A549 (cell line): Measurements from ENCODE around the gene GALNT18.

Experiments
- CHD2 ChIP-seq: fragments of 150-350 bp; IDR thresholded peaks from 2 replicates; pipeline ENCODE4 v1.6.1; 2014; ENCODE audit warnings: low read length; ENCODE audit not compliant: partially characterized antibody
- CHD4 ChIP-seq: fragments of 200-600 bp; sonication (generic); IDR thresholded peaks from 2 replicates; pipeline ENCODE4 v1.6.1; 2016; ENCODE audit warnings: antibody characterized with exemption, mild to moderate bottlenecking, borderline replicate concordance
- CTCF ChIP-seq: fragments of >200 bp; sonication (Bioruptor Twin); formaldehyde crosslinking; IDR thresholded peaks from 3 replicates; pipeline ENCODE4 v1.5.1; 2016
- EP300 ChIP-seq, 2 experiments: fragments of >200 bp; sonication (Bioruptor Twin); formaldehyde crosslinking; IDR thresholded peaks; 2 replicates in 1 of 2; 3 replicates in 1 of 2; pipeline ENCODE4 v1.6.1; 2016 to 2017
- FOSL2 ChIP-seq, 2 experiments: fragments of 450-650 bp in 1 of 2; fragments of >200 bp in 1 of 2; sonication (Bioruptor Twin) in 1 of 2; formaldehyde crosslinking; IDR thresholded peaks; 2 replicates each; pipeline versions ENCODE4 v1.5.0 to v1.6.1; 2016 to 2020; ENCODE audit warnings: mild to moderate bottlenecking in 1 of 2, moderate library complexity in 1 of 2
- KDM5A ChIP-seq: fragments of 200-600 bp; sonication (generic); IDR thresholded peaks from 2 replicates; pipeline ENCODE4 v1.6.1; 2016; ENCODE audit warnings: antibody characterized with exemption, mild to moderate bottlenecking
- POLR2A ChIP-seq: IDR thresholded peaks from 2 replicates; pipeline ENCODE4 v1.6.1; 2012; ENCODE audit warnings: mild to moderate bottlenecking, low read length
- REST ChIP-seq: fragments of 200-600 bp; sonication (generic); IDR thresholded peaks from 2 replicates; pipeline ENCODE4 v1.6.1; 2016; ENCODE audit warnings: antibody characterized with exemption, mild to moderate bottlenecking, moderate library complexity
- RNF2 ChIP-seq: fragments of 200-600 bp; sonication (generic); IDR thresholded peaks from 2 replicates; pipeline ENCODE4 v1.6.1; 2016; ENCODE audit warnings: low read depth, mild to moderate bottlenecking, antibody characterized with exemption, moderate library complexity, borderline replicate concordance
- USF2 ChIP-seq: fragments of 450-650 bp; IDR thresholded peaks from 2 replicates; pipeline ENCODE4 v1.6.1; 2014; ENCODE audit warnings: antibody characterized with exemption

DNA sequence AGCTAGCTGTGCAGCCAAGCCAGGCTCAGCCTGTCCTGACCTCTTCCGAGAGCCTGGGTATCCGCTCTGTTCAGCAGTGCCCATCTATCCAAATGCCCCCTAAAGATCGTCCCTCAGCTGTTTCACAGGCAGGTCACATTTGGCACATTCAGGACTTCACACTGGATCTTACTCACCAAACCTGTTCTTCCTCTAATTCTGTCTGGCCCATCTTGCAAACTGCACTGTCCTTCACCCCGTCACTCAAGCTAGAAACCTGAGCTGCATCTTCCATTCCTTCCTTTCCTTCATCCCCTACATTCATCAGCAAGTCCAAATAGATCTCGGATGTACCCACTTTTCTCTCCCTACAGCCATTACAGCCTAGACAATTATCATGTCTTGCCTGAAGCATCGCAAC, 208.0 kb downstream of the GALNT18 start:
- no peak for TF ChIP-seq CHD4
- no peak for TF ChIP-seq CTCF
- TF ChIP-seq POLR2A, result no peak
- no peak for TF ChIP-seq EP300 (IDR thresholded peaks at IDR 0.05)
- no peak for TF ChIP-seq KDM5A
- no peak for TF ChIP-seq FOSL2 (IDR thresholded peaks at IDR 0.05)
- no peak for TF ChIP-seq FOSL2 (CRISPR knock-in tag; IDR thresholded peaks at IDR 0.05)
- no peak for TF ChIP-seq RNF2
- TF ChIP-seq REST, result no peak
- TF ChIP-seq USF2, result no peak
- no peak for TF ChIP-seq CHD2
